GM18508 (cell line): ENCODE results near the gene BAZ2B.
"Not testable (repeated sequence)": the region's sequence is repeated elsewhere in the genome, so short reads cannot be mapped to it uniquely, and the experiment has no call there.

Source experiments
- ATAC-seq: cut with Tn5 transposase; IDR thresholded peaks from one replicate; pipeline ENCODE4 v1.9.1; 2021; ENCODE audit warnings: moderate number of reproducible peaks; ENCODE audit not compliant: insufficient read depth, unreplicated experiment

BAZ2B gene

DNA sequence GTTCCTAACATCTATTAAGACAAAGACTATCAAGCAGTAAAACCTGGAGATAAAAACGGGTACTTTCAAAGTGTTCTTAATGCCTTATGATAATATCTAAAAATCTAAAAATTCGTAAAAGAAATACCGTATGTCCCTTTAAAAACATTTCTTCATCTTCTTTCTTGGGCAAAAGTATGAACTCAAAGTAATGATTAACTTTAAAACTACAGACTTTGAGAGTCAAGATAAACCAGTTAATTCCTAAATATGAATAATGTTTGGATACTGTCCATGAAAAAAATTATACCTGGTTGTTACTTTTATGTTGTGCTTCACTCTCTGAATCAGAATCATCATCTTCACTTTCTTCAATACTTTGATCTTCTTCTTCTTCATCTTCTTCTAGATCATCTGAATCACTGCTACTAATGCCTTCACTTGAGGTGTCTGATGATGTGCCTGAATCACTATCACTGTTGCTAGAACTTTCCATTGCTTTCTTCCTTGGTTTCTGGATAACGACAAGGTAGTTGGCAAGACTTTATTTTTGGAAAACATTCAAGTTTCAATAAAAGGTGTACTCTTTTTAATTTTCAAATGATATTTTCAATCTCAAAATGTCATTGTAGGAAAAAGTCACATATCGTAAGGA lies 177.5 kb downstream of the BAZ2B start:
- ATAC-seq: no peak

DNA sequence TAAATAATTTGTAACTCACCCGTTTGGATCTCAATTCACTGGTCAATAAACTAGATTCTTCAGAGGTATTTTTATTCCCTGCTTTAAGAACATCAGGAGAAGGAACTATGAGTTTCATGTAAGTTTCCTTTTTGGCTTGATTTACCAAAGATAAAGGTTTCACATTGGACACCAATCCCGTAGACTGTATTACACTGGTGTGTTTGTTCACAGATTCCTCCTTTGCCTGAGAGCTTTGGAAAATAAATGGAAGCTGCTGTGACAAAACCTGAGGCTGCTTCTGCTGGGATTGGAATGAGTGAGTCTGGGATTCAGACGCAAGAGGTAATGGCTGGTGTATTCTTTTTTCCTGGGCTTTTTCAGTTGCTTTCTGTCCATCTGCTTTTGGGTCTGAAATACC lies 178.1 kb downstream of the BAZ2B start:
- no peak for ATAC-seq

DNA sequence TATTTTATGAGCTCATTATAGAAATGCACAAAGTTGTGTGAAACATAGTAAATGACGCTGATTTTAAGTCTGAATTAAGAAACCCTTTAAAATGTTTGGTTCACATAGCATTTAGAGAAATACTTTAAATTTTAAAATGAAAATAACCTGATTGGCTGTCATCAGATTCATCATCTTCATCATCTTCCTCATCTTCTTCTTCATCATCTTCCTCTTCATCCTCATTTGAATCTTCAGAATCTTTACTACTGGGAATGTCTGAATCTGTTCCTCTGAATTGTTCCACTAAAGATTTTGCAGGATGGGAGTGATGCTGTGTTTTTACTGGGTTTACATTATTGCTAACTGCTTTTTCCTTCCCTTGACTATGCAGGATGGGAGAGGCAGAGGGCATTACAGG lies 183.7 kb downstream of the BAZ2B start:
- no peak for ATAC-seq

DNA sequence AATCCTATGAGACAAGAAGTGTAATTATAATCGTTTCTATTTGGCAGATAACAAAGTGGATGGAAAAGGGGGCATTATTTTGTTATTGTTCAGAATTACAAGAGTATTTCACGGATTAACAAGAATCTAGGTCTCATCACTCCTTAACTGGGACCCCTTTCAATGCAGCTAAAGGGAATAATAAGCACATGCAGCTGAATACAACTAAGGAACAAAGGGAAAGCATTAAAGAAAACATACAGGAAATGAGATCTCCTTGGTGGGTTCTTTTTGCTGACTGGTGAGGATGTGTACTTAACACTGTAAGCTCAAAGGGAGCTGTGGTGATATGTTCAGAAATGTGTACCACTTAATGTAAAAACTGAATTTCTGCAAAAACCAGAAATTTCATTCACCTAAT lies 189.3 kb downstream of the BAZ2B start:
- ATAC-seq: no peak

DNA sequence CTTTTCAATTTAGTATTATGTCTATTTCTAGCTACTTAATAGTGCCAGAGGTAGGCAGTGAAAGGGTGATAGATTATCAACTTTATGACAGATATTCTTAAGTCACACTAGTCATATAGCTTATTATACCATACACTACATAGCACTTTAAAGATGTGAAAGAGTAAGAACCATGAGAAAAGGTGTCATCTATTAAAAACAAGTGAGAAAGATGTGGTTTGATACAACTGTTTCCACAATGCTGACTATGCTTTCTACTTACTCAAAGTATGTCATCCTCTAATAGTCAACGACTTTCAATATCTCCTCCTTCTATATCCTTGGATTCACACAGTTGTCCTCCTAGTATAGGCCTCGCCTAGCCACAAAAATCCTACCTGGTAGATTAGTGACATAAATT lies 196.9 kb downstream of the BAZ2B start:
- no peak for ATAC-seq

DNA sequence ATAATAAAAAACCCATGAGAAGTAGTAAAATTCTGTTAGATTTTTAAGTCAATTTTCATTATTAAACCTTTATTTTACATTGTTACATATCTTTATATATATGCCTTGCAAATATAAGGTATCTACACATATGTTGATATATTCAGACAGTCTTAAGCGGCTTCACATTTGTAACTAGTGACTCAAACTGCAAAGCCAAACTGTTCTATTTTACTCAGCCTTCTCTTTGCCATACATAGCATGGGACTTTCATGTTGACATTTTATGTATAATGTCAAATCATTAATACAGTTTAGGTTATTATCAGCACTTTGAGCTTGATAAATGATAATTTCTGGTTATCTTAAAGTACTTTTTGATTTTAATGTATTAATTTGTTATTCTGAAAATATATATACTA lies 204.9 kb downstream of the BAZ2B start:
- ATAC-seq: no peak

DNA sequence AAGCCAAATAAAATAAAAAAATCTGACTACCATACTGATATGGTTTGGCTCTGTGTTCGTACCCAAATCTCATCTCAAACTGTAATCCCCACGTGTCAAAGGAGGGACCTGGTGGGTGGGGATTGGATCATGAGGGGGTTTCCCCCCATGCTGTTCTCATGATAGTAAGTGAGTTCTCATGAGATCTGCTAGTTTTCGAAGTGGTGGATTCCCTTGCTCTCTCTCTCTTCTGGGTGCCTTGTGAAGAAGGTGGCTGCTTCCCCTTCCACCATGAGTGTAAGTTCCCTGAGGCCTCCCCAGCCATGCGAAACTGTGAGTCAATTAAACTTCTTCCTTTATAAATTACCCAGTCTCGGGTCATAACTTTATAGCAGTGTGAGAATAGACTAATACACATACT lies 206.1 kb downstream of the BAZ2B start:
- no peak for ATAC-seq

DNA sequence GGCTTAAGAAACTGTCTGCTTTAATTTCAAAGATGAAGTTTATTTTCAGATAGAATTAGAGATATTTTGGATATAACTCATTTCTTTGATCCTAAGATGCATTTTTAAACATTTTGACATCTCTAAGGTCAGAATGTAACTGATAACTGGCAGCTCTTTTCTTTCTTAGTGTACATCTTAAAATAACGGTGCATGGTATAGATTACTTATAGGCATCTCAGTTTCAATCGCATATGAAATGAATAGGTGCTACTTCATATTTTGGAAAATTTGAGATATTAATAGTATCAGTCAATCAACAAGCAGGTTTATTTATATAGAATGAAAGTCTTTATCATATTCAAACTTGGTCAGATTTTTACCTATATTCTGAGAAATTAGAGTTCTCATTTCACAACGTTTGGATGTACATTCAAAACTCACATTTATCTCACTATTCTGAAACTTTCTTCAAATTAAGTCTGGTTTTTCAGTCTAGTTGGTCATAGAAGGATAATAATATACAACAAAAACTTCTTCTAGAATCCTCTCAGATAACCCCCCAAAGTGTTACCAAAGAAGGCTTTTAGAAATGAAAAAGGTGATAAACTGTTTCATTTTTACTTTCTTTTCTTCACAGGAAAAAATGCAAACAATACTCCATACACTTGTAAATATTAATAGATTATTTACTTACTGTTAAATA lies 207.1 kb downstream of the BAZ2B start:
- no peak for ATAC-seq

DNA sequence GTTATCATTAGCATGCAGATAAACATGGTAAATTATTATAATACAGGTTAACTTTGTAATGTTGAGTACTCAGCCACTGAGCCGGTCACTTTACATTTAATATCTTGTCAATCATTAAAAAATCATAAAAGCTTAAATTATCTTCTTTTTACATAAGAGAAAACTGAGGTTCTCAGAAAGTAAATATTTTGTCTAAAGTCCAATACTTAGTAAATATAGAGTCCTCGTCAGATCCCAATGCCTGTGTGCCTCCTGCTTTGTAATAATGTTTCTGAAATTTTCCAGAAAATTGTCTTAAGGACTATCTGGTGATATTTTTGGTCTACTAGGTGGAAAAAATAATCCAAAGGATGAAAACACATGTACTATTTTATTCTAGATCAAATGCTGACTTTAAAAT lies 213.6 kb downstream of the BAZ2B start:
- no peak for ATAC-seq

DNA sequence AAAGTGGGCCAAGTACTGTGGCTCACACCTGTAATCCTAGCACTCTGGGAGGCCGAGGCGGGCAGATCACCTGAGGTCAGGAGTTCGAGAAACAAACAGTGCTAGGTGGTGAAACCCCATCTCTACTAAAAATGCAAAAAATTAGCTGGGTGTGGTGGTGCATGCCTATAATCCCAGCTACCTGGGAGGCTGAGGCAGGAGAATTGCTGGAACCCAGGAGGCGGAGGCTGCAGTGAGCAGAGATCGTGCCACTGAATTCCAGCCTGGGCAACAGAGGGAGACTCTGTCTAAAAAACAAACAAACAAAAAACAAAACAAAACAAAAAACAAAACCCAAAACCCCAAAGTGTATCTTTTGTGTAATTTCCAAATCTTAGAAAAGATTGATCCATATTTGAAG lies 214.2 kb downstream of the BAZ2B start:
- not testable (repeated sequence) for ATAC-seq

DNA sequence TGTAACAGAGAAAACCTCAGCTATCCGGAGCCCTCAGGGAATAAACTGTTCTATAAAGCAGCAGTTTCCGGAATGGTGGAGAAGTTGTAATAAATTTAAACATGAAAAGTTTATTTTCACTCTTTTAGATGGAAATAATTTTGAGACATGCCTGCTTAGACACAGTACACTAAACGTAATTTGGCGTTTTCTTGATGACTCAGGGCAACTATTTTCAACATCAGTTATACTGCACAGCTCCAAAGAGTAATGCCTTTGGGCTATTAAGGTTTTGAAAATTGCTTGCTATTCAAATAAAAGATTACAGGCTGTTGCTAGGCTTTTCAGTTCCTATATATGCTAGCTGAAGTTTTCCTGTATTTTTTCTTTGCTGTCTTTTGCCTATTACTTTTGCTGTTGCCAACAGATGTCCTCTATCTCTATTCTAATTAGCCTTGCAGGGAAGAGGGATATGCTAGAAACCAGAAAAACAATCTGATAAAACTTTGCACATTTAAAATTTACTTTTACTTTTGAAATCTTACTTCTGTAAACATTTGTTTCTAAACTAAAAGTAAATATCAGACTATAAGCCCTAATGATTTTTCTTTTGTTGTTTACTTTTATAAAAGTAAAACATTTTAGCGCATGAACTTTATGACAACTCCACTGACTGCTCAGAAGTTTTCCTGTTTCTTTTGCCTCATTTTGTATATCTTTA lies 216.5 kb downstream of the BAZ2B start:
- no peak for ATAC-seq

DNA sequence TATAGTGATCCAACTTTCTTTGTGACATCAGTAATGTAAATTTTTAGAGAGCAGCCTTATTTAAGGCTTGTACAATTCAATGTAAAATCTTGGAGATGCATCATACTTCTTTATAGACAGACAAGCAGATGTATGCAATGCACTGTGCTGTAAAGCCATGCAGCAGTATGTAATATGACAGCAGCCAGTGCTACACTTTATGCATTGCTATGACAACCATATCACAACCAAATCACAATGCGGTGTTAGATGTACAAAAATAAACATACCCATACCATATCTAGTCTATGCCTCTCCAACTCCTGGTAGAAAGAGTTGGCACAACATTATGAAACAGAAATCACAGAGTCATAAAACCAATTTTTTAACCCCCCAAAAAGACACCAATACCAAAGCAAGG lies 219.5 kb downstream of the BAZ2B start:
- no peak for ATAC-seq

DNA sequence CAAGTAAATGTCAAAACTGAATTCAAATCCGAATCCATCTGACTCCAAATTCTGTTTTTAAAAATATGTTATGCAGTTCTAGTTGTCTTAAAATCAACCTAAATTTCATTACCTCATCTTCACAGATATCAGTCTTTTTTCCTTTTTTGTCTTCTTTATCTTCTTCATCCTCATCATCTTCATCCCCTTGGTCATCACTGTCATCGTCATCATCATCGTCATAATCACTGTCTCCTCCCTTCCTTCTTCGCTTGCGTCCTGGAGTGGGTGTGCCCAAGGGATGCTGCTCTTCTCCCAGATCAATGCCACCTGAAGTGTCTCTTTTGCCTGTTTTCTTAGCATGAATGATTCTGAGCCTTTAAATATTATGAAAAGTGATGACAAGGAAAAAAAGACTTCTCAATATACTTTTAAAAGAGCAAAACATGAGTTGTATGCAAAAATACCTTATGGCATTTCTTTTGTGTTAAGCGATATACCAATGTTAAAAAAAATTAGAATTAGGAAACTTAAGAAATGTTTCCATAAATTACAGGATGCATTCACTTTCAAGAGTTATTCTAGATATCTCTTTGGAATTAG lies 233.8 kb downstream of the BAZ2B start:
- no peak for ATAC-seq

DNA sequence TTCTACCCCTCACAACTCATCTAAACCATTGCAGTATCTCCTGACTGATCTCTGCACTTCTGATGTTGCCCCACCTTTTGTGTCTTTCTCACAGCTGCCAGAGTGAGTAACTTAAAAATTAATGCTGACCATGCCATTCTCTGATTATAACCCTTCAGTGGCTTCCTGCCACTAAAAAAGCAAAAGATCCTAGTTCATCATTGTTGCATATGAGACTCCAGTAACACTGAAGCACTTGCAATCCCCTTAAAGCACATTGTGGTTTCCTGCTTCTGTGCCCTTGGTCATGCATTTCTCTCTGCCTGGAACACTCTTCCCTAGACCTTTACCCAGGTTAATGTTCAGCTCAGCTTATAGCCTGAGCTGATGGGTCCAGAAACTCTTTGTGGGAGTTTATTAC lies 234.8 kb downstream of the BAZ2B start:
- ATAC-seq: peak; percentile 81

DNA sequence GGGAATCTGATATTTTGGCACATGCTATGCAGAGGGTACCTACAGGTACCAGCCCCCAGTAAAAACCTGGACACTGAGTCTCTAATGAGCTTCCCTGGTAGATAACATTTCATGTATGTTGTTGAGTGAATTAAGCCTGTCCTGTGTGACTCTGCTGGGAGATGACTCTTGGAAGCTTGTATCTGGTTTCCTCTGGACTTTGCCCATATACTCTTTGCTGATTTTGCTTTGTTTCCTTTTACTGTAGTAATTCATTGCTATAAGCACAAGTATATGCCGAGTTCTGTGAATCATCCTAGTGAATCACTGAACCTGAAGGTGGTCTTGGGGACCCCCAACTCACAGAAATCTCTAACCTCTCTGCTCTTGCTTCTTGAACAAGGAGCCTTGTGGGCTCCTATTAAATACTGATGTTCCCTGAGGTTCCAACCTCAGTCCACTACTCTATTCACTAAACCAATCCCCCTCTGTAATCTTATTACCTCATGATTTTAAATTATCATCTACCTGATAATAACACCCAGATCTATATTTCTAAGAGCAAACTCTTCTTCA lies 235.6 kb downstream of the BAZ2B start:
- ATAC-seq: no peak

DNA sequence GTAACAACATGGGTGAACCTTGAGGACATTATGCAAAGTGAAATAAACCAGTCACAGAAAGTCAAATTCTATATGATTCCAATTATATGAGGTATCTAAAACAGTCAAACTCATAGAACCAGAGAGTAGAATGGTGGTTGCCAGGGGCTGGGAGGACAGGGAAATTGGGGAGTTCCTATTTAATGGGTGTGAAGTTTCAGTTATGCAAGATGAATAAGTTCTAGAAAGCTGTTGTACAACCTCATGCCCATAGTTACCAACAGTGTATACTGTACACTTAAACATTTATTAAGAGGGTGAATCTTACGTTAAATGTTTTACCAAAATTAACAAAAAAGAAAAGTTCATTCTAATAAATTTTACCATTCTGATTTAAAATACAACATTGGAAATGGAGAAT lies 237.2 kb downstream of the BAZ2B start:
- ATAC-seq: no peak

DNA sequence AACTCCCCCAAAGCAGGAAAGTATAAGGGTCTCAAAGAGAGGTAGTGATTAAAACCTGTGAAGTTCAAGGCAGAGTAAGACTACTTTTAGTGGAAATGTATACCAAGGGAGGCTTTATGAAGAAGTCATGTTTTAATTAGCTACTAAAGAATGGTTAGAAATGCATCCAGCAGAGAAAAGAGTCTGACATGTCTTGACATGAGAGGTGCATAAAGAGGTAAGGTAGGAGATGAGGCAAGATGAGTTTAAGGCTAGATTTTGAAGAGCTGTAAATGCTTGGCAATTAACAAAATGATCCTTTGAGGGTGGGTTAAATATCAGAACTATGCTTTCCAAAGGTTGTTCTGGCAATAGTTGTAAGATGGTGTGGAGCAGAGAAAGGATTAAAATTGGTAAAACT lies 241.1 kb downstream of the BAZ2B start:
- ATAC-seq: no peak

DNA sequence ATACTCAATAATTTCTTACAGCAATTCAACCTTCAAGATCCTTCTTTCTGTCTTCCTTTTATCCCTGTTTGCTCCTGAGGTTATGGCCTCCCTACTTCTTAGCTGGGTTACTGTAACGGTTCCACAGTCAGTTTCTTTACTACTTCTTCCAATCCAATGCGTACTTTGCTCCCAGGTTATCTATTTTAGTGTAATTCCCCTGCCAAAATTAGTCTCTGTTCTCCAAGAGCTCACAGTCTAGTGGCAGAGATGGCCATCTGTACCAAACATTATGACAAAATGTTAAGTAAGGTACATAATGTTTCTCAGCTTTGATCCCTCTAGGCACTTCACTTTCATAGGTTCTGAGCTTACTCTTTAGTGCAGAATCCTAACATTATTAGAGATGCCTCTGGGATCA lies 244.8 kb downstream of the BAZ2B start:
- ATAC-seq: no peak

DNA sequence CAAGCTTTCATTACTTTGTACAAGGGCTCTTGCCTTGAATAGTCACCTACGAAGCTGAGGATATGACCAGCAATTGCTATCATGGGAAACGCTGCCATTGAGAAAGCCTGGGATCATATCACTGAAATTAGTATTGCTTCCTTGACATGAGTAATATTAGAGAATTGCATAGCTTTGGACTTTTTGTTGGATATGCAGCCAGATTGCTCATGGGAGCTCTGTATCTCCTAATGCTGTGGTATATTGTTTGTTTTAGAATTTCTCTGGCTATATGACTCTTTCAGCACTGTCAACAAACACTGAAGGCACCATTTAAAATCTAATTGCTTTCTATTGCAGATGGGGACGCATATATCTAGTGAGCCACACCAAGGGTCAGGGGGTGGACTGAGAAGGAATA lies 249.8 kb downstream of the BAZ2B start:
- no peak for ATAC-seq

DNA sequence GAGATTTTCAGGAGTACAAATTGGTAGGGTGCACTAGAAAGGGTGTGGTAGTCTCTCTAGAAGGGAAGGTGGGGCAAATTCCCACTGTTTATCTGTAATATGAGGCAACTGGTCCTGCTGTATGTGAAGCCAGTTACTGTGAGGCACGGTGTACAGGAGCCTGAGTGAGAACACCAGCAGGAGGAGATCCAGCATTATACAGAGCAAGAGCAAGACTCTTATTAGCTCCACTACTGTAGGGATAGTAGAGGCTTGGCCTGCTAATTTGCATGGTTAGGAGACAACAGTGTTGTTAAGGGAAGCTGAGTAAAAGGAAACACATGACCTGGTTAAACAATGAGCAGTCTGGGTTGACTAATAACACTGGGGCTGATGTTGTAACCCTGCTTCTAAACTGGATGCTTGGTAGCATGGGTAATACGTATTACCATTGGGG lies 253.5 kb downstream of the BAZ2B start:
- ATAC-seq: no peak

DNA sequence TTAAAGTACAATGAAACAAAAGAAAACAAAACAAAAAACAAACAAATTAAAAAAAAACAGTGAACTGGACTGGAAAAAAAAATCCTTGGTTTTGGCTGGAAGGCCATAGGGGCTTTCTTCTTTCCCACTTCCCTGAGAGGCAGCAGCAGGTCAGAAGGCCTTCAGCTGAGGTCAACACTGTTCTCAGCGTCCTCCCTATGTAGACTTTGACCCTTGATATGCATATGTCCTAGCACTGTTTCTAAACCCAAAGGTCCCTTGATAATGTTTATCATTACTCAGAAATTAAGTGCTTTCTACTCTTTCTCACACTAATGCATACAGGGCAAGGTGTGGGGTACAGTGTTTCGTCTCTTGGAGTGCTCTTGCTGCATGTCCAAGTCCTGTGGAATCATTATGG lies 254.3 kb downstream of the BAZ2B start:
- ATAC-seq: no peak
